ENCODE data around the gene TRERF1.

TRERF1 gene

GRCh38 chr6:42388046-42388445, 63.7 kb downstream of the TRERF1 start:
- H4K20me1 ChIP-seq, result peaks cover 100% of the 10 kb centered on the region
- H3K4me3 ChIP-seq, result no peak overlapping the region
- TF ChIP-seq Cebpa-rat (IDR thresholded peaks at IDR 0.05), result no peak
- peaks cover 33% of the 10 kb centered on the region for H3K4me1 ChIP-seq
- H3K4me2 ChIP-seq, result peak overlapping the region; percentile 48
- no peaks in the 10 kb centered on the region for H3K9me3 ChIP-seq
- no peak overlapping the region for H3K9ac ChIP-seq
- H3K27me3 ChIP-seq, result no peaks in the 10 kb centered on the region
- H3K36me3 ChIP-seq, result peaks cover 26% of the 10 kb centered on the region
- no peak overlapping the region for H3K27ac ChIP-seq

- Histone ChIP-seq H3K9me3 (no peaks in the 10 kb centered on the region), H3K4me1 (peaks cover 33% of the 10 kb centered on the region), H3K27ac (no peak overlapping the region), H3K4me3 (no peak overlapping the region), H3K27me3 (no peaks in the 10 kb centered on the region), H3K4me2 (peak overlapping the region; percentile 48), H3K36me3 (peaks cover 27% of the 10 kb centered on the region), H3K9ac (no peak overlapping the region), H4K20me1 (peaks cover 98% of the 10 kb centered on the region)
- TF ChIP-seq Cebpa-rat (IDR thresholded peaks at IDR 0.05), result no peak
Observed at GRCh38 chr6:42387336-42387735, 64.4 kb downstream of the TRERF1 start.

- Histone ChIP-seq H3K4me1 (peaks cover 46% of the 10 kb centered on the region), H3K4me2 (no peak overlapping the region), H3K9ac (no peak overlapping the region)
Observed at GRCh38 chr6:42385339-42385738, 66.4 kb downstream of the TRERF1 start.

GRCh38 chr6:42383421-42384205, 68.1 kb downstream of the TRERF1 start:
- H3K4me1 ChIP-seq, result peaks cover 52% of the 10 kb centered on the region
- peaks cover 98% of the 10 kb centered on the region for H4K20me1 ChIP-seq
- TF ChIP-seq Cebpa-rat (IDR thresholded peaks at IDR 0.05), result no peak
- H3K4me3 ChIP-seq, result no peak overlapping the region
- H3K27ac ChIP-seq, result no peak overlapping the region
- H3K4me2 ChIP-seq, result no peak overlapping the region
- H3K27me3 ChIP-seq, result no peaks in the 10 kb centered on the region
- peaks cover 15% of the 10 kb centered on the region; the same call in 1 of the 2 replicates for H3K36me3 ChIP-seq
- no peak overlapping the region for H3K9ac ChIP-seq
- no peaks in the 10 kb centered on the region for H3K9me3 ChIP-seq

More at GRCh38 chr6:42385339-42385738, 66.4 kb downstream of the TRERF1 start:
- peaks cover 18% of the 10 kb centered on the region; the same call in 1 of the 2 replicates for H3K36me3 ChIP-seq
- no peak for TF ChIP-seq Cebpa-rat (IDR thresholded peaks at IDR 0.05)
- H4K20me1 ChIP-seq, result peaks cover 98% of the 10 kb centered on the region
- no peak overlapping the region for H3K4me3 ChIP-seq
- H3K9me3 ChIP-seq, result no peaks in the 10 kb centered on the region
- no peak overlapping the region for H3K27ac ChIP-seq
- no peaks in the 10 kb centered on the region for H3K27me3 ChIP-seq

- Histone ChIP-seq H4K20me1 (peaks cover 98% of the 10 kb centered on the region), H3K36me3 (peaks cover 22% of the 10 kb centered on the region), H3K9ac (no peak overlapping the region), H3K9me3 (no peaks in the 10 kb centered on the region), H3K4me3 (no peak overlapping the region), H3K27ac (peak overlapping the region; percentile 10; the same call in 1 of the 2 replicates), H3K27me3 (no peaks in the 10 kb centered on the region), H3K4me1 (peaks cover 43% of the 10 kb centered on the region), H3K4me2 (peak overlapping the region; percentile 31)
- TF ChIP-seq Cebpa-rat (IDR thresholded peaks at IDR 0.05), result no peak
Observed at GRCh38 chr6:42381850-42382249, 69.9 kb downstream of the TRERF1 start.

GRCh38 chr6:42380228-42380979, 71.3 kb downstream of the TRERF1 start:
- peaks cover 98% of the 10 kb centered on the region for H4K20me1 ChIP-seq
- peaks cover 24% of the 10 kb centered on the region for H3K36me3 ChIP-seq
- H3K27me3 ChIP-seq, result no peaks in the 10 kb centered on the region
- H3K9ac ChIP-seq, result no peak overlapping the region
- H3K9me3 ChIP-seq, result no peaks in the 10 kb centered on the region
- no peak overlapping the region for H3K4me3 ChIP-seq
- H3K27ac ChIP-seq, result no peak overlapping the region
- peak overlapping the region; percentile 31 for H3K4me2 ChIP-seq
- TF ChIP-seq Cebpa-rat (IDR thresholded peaks at IDR 0.05), result no peak
- peaks cover 52% of the 10 kb centered on the region for H3K4me1 ChIP-seq

GRCh38 chr6:42378536-42378935, 73.2 kb downstream of the TRERF1 start:
- Histone ChIP-seq H3K4me1 (peaks cover 70% of the 10 kb centered on the region), H3K27ac (no peak overlapping the region), H3K9ac (no peak overlapping the region), H3K36me3 (peaks cover 28% of the 10 kb centered on the region), H3K4me3 (no peak overlapping the region), H4K20me1 (peaks cover 98% of the 10 kb centered on the region), H3K4me2 (peak overlapping the region; percentile 49), H3K27me3 (no peaks in the 10 kb centered on the region), H3K9me3 (no peaks in the 10 kb centered on the region)
- no peak for TF ChIP-seq Cebpa-rat (IDR thresholded peaks at IDR 0.05)

- H3K27me3 ChIP-seq, result no peaks in the 10 kb centered on the region
- peaks cover 98% of the 10 kb centered on the region for H4K20me1 ChIP-seq
- H3K36me3 ChIP-seq, result peaks cover 28% of the 10 kb centered on the region; the same call in 1 of the 2 replicates
- no peak for TF ChIP-seq Cebpa-rat (IDR thresholded peaks at IDR 0.05)
- H3K4me1 ChIP-seq, result peaks cover 74% of the 10 kb centered on the region
- peak overlapping the region; percentile 49 for H3K4me2 ChIP-seq
- no peak overlapping the region for H3K4me3 ChIP-seq
- H3K9ac ChIP-seq, result no peak overlapping the region
- H3K27ac ChIP-seq, result no peak overlapping the region
- no peaks in the 10 kb centered on the region for H3K9me3 ChIP-seq
Observed at GRCh38 chr6:42378125-42378524, 73.6 kb downstream of the TRERF1 start.

GRCh38 chr6:42375007-42375635, 76.6 kb downstream of the TRERF1 start:
- Histone ChIP-seq H4K20me1 (peaks cover 100% of the 10 kb centered on the region), H3K9ac (no peak overlapping the region), H3K4me3 (no peak overlapping the region), H3K27me3 (no peaks in the 10 kb centered on the region), H3K27ac (no peak overlapping the region), H3K4me2 (peak overlapping the region; percentile 62), H3K9me3 (no peaks in the 10 kb centered on the region), H3K36me3 (peaks cover 38% of the 10 kb centered on the region), H3K4me1 (peaks cover 68% of the 10 kb centered on the region)
- no peak for TF ChIP-seq Cebpa-rat (IDR thresholded peaks at IDR 0.05)
